Endothelial cell of umbilical vein (primary cell): ENCODE results near the gene WDR90. TPM values are rescaled to one million over a fixed set of nuclear protein-coding genes. Genes with fewer than 3 reads are reported as not detected.

Experiments used
- BruUV-seq: library from RNA; stranded (reverse); fragments of 400-500 nt; replicated peaks from 2 replicates; lab custom pipeline; 2021; lab: Mats Ljungman, UMichigan
- CTCF ChIA-PET: fragments of 300-600, 350-600 bp; sonication (Branson Sonifier 250); formaldehyde crosslinking; loops from one replicate; lab custom pipeline; 2021; ENCODE audit warnings: antibody characterized with exemption, inconsistent platforms; lab: Charles Lee
- POLR2A ChIA-PET: fragments of 300-600, 350-600 bp; sonication (Branson Sonifier 250); formaldehyde crosslinking; loops from one replicate; lab custom pipeline; 2021; ENCODE audit warnings: antibody characterized with exemption, inconsistent platforms; lab: Charles Lee
- DNase-seq: peaks from one replicate; pipeline ENCODE4 v3.0.0-alpha.2; 2011; ENCODE audit warnings: low read depth, low spot score
- FAIRE-seq: peaks from 2 replicates; lab custom pipeline; 2011; peaks lifted over from hg19 to GRCh38; lab: Jason Lieb, UNC
- H2AFZ ChIP-seq: 2 replicates; pipeline ENCODE4 v1.6.0; 2012; ENCODE audit warnings: low read depth, low read length, control low read depth, inconsistent platforms
- H3K27ac ChIP-seq: 2 replicates; pipeline ENCODE4 v1.5.1; 2011; ENCODE audit warnings: low read depth, mild to moderate bottlenecking, control low read depth, low read length, moderate library complexity; ENCODE audit not compliant: insufficient read depth
- H3K27me3 ChIP-seq, 2 experiments: 2 replicates each; pipeline versions ENCODE4 v1.6.0 to v1.6.1; 2011; ENCODE audit warnings: low read length in 2 of 2, mixed read lengths in 1 of 2; ENCODE audit not compliant: control insufficient read depth in 2 of 2, insufficient read depth in 2 of 2
- H3K36me3 ChIP-seq, 2 experiments: 2 replicates in 1 of 2; 3 replicates in 1 of 2; pipeline ENCODE4 v1.5.1; 2011; ENCODE audit warnings: low read length in 2 of 2, mild to moderate bottlenecking in 1 of 2, moderate library complexity in 1 of 2; ENCODE audit not compliant: control insufficient read depth in 2 of 2, insufficient read depth in 2 of 2; ENCODE audit errors: extremely low read depth in 1 of 2
- H3K4me1 ChIP-seq: 3 replicates; pipeline ENCODE4 v1.5.1; 2011; ENCODE audit warnings: mild to moderate bottlenecking, low read length; ENCODE audit not compliant: control insufficient read depth, insufficient read depth; ENCODE audit errors: extremely low read depth
- H3K4me2 ChIP-seq: 2 replicates; pipeline ENCODE4 v1.6.1; 2011; ENCODE audit warnings: low read length, control low read depth, mixed read lengths; ENCODE audit not compliant: insufficient read depth
- H3K4me3 ChIP-seq, 3 experiments: fragments of 200-600 bp in 1 of 3; sonication (generic), shearing (Covaris generic) in 1 of 3; replicated peaks in 1 of 3; 2 replicates each; pipeline ENCODE4 v1.5.1; 2011 to 2016; ENCODE audit warnings: control low read depth in 3 of 3, low read length in 3 of 3, mild to moderate bottlenecking in 2 of 3, inconsistent platforms in 1 of 3, low read depth in 1 of 3, moderate library complexity in 1 of 3; ENCODE audit not compliant: insufficient read depth in 1 of 3
- H3K79me2 ChIP-seq: 2 replicates; pipeline ENCODE4 v1.6.0; 2012; ENCODE audit warnings: low read length, inconsistent platforms; ENCODE audit not compliant: control insufficient read depth, insufficient read depth
- H3K9ac ChIP-seq: replicated peaks from 2 replicates; pipeline ENCODE3; 2011; ENCODE audit warnings: low read length, control low read depth; ENCODE audit not compliant: insufficient read depth; ENCODE audit errors: extremely low read depth
- H3K9me1 ChIP-seq: replicated peaks from 3 replicates; pipeline ENCODE4 v1.6.0; 2011; ENCODE audit warnings: mild to moderate bottlenecking, low read length; ENCODE audit not compliant: control insufficient read depth, insufficient read depth; ENCODE audit errors: extremely low read depth
- H3K9me3 ChIP-seq: replicated peaks from 2 replicates; pipeline ENCODE4 v1.5.1; 2012; ENCODE audit warnings: low read length, inconsistent platforms; ENCODE audit not compliant: control insufficient read depth, insufficient read depth
- H4K20me1 ChIP-seq: replicated peaks from 2 replicates; pipeline ENCODE3; 2011; ENCODE audit warnings: mild to moderate bottlenecking, low read length; ENCODE audit not compliant: control insufficient read depth, insufficient read depth; ENCODE audit errors: extremely low read depth
- EZH2 ChIP-seq: IDR thresholded peaks from 2 replicates; pipeline ENCODE4 v1.6.1; 2012; ENCODE audit warnings: borderline replicate concordance, low read depth, mild to moderate bottlenecking, moderate library complexity, low read length, inconsistent platforms; ENCODE audit not compliant: severe bottlenecking
- FOS ChIP-seq: IDR thresholded peaks from 2 replicates; pipeline ENCODE4 v1.6.1; 2011; ENCODE audit warnings: mild to moderate bottlenecking, low read length, moderate library complexity, borderline replicate concordance; ENCODE audit not compliant: insufficient read depth
- GATA2 ChIP-seq: IDR thresholded peaks from 2 replicates; pipeline ENCODE4 v1.7.0; 2011; ENCODE audit warnings: low read depth, mild to moderate bottlenecking, moderate library complexity, mixed read lengths, low read length; ENCODE audit not compliant: insufficient read length, insufficient read depth
- JUN ChIP-seq: IDR thresholded peaks from 2 replicates; pipeline ENCODE4 v1.6.1; 2011; ENCODE audit warnings: borderline replicate concordance, low read depth; ENCODE audit not compliant: insufficient read length, insufficient read depth
- MYC ChIP-seq: IDR thresholded peaks from one replicate; pipeline ENCODE4 v1.6.1; 2011; ENCODE audit warnings: mild to moderate bottlenecking, low read depth, low read length
- POLR2A ChIP-seq: IDR thresholded peaks from 2 replicates; pipeline ENCODE4 v1.6.1; 2012; ENCODE audit warnings: low read depth, mild to moderate bottlenecking, control low read depth, low read length
- POLR2AphosphoS5 ChIP-seq: IDR thresholded peaks from 2 replicates; pipeline ENCODE4 v1.6.1; 2012; ENCODE audit warnings: low read depth, mild to moderate bottlenecking, control low read depth, low read length, moderate library complexity; ENCODE audit not compliant: insufficient read depth
- dilution Hi-C: fragments of 300-500 bp; cut with MboI; formaldehyde crosslinking; loops from one replicate; pipeline ENCODE4 v1.15.0; 2019; ENCODE audit warnings: low sequenced_read_pairs; ENCODE audit not compliant: extremely low pct_ligation_motif_present
- intact Hi-C: fragments of 100-400 bp; cut with micrococcal nuclease; formaldehyde crosslinking; loops from one replicate; pipeline ENCODE4 v1.10.0; 2022
- polyA plus RNA-seq, 4 experiments: library from polyadenylated mRNA; depleted of rRNA in 3 of 4; stranded (reverse) in 3 of 4; unstranded in 1 of 4; fragments of >200 nt; gene quantifications; 2 replicates each; pipeline versions ENCODE4 v1.2.1 to v1.2.3, GENCODE V29; 2011 to 2012; ENCODE audit warnings: missing spikeins in 1 of 4
- total RNA-seq: library from RNA; stranded (reverse); gene quantifications from 2 replicates; pipeline ENCODE4 v1.2.3, GENCODE V29; 2021
- TF ChIP-seq, protein P1 (sequence below): IDR thresholded peaks from 2 replicates; pipeline ENCODE4 v1.6.1; 2011; ENCODE audit not compliant: insufficient read depth, insufficient read length
- TF ChIP-seq, protein P2 (sequence below), 2 donors: IDR thresholded peaks; 1 replicate in 1 of 2; 2 replicates in 1 of 2; pipeline ENCODE4 v1.5.1; 2011; ENCODE audit warnings: low read length in 2 of 2, mild to moderate bottlenecking in 2 of 2, moderate library complexity in 2 of 2, control low read depth in 1 of 2, inconsistent platforms in 1 of 2, low read depth in 1 of 2; ENCODE audit not compliant: insufficient read depth in 1 of 2; ENCODE audit errors: extremely low read depth in 1 of 2

WDR90 gene
- total and polyA plus RNA-seq, 2 donors (not counting 3 experiments of a cell fraction or from before 2014, with no cell fraction given), result 22.2 to 51.8 TPM

DNA sequence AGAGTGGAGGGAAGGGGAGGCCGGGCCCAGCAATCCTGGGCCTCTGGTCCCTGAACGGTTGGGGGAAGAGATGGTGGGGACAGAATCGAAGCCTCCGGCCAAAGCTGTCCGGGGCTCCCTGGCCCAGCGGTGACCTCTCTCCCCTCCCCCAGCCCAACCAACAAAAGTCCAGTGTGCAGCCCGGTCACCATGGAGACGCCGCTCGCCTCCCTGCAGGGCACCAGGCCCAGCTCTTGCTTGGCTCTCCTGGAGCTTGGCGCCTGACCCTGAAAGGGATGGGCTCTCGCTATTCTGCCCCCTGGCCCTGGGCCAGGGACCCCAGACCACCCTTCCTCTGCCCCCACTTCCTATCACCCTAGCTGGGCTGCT lies 67.0 kb downstream of the WDR90 start:
- no peak overlapping the region for H2AFZ ChIP-seq
- no peaks in the 10 kb centered on the region for H3K27me3 ChIP-seq
- no peak overlapping the region for H3K27ac ChIP-seq
- H3K4me2 ChIP-seq, result no peak overlapping the region
- no peaks in the 10 kb centered on the region for H3K36me3 ChIP-seq
- no peak for FAIRE-seq
- no peak for TF ChIP-seq FOS
- TF ChIP-seq, protein P1, sequence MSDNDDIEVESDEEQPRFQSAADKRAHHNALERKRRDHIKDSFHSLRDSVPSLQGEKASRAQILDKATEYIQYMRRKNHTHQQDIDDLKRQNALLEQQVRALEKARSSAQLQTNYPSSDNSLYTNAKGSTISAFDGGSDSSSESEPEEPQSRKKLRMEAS, result no peak
- TF ChIP-seq POLR2AphosphoS5, result no peak
- TF ChIP-seq, protein P2, sequence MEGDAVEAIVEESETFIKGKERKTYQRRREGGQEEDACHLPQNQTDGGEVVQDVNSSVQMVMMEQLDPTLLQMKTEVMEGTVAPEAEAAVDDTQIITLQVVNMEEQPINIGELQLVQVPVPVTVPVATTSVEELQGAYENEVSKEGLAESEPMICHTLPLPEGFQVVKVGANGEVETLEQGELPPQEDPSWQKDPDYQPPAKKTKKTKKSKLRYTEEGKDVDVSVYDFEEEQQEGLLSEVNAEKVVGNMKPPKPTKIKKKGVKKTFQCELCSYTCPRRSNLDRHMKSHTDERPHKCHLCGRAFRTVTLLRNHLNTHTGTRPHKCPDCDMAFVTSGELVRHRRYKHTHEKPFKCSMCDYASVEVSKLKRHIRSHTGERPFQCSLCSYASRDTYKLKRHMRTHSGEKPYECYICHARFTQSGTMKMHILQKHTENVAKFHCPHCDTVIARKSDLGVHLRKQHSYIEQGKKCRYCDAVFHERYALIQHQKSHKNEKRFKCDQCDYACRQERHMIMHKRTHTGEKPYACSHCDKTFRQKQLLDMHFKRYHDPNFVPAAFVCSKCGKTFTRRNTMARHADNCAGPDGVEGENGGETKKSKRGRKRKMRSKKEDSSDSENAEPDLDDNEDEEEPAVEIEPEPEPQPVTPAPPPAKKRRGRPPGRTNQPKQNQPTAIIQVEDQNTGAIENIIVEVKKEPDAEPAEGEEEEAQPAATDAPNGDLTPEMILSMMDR (IDR thresholded peaks at IDR 0.05; ENCODE audit: extremely low read depth in 1 of 2, insufficient read depth in 1 of 2, low read depth in 1 of 2, low read length in 2 of 2), result no peak
- no peak for TF ChIP-seq POLR2A
- no peak for TF ChIP-seq MYC
- no peak for TF ChIP-seq JUN
- no peak for TF ChIP-seq EZH2
- no peak for TF ChIP-seq GATA2
- no peak overlapping the region for H3K4me3 ChIP-seq
- H3K4me1 ChIP-seq, result peaks cover 18% of the 10 kb centered on the region
- H3K9me1 ChIP-seq, result no peaks in the 10 kb centered on the region
- POLR2A ChIA-PET, result no interaction called here
- H3K9ac ChIP-seq, result no peak overlapping the region
- BruUV-seq, result no TSS peak
- no peak for DNase-seq
- no peaks in the 10 kb centered on the region for H3K9me3 ChIP-seq
- CTCF ChIA-PET, result interaction anchor here (0.9 to 2.6 kb wide), 9 partner anchors 10 to 341 kb away, joined by 3 to 34 read pairs (median 7); partner anchors contain the start of genes CCDC78, CHTF18, CIAO3 and HAGHL
- dilution Hi-C loops, result no loop called here
- no peaks in the 10 kb centered on the region for H3K79me2 ChIP-seq
- no peaks in the 10 kb centered on the region for H4K20me1 ChIP-seq
- intact Hi-C loops, result no loop called here
